ENCODE data around the gene EVPL.

EVPL gene

DNA sequence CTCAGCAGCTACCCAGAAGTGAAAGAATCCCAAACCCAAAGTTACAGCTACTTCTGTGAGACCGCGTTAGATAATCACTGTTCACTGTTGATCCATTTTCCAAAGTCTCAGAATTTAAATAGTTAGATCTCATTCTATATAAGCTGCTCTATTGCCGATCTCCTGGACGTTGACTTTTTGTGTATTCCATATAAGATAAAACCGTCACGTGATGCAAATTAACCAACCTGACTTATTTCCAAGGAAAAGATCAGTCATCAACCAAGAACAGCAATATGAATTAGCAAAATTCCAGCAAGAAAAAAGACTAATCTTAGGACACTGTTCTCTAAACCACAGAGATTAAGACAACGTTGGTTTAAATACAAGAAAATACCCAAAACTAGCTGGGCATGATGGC lies 56.5 kb downstream of the EVPL start:
- TF ChIP-seq POLR2AphosphoS5 (IDR thresholded peaks at IDR 0.05; ENCODE audit: low read depth, low read length), result no peak
- TF ChIP-seq FOXP2 (optimal IDR thresholded peaks at IDR 0.05; ENCODE audit: borderline replicate concordance, extremely low read depth, extremely low read length, insufficient read depth), result no peak
- TF ChIP-seq SIN3A (IDR thresholded peaks at IDR 0.05; ENCODE audit: borderline replicate concordance, insufficient read depth, low read length), result no peak
- TF ChIP-seq TAF1 (IDR thresholded peaks at IDR 0.05; ENCODE audit: borderline replicate concordance, insufficient read depth, low read length), result no peak
- TF ChIP-seq, protein P1, sequence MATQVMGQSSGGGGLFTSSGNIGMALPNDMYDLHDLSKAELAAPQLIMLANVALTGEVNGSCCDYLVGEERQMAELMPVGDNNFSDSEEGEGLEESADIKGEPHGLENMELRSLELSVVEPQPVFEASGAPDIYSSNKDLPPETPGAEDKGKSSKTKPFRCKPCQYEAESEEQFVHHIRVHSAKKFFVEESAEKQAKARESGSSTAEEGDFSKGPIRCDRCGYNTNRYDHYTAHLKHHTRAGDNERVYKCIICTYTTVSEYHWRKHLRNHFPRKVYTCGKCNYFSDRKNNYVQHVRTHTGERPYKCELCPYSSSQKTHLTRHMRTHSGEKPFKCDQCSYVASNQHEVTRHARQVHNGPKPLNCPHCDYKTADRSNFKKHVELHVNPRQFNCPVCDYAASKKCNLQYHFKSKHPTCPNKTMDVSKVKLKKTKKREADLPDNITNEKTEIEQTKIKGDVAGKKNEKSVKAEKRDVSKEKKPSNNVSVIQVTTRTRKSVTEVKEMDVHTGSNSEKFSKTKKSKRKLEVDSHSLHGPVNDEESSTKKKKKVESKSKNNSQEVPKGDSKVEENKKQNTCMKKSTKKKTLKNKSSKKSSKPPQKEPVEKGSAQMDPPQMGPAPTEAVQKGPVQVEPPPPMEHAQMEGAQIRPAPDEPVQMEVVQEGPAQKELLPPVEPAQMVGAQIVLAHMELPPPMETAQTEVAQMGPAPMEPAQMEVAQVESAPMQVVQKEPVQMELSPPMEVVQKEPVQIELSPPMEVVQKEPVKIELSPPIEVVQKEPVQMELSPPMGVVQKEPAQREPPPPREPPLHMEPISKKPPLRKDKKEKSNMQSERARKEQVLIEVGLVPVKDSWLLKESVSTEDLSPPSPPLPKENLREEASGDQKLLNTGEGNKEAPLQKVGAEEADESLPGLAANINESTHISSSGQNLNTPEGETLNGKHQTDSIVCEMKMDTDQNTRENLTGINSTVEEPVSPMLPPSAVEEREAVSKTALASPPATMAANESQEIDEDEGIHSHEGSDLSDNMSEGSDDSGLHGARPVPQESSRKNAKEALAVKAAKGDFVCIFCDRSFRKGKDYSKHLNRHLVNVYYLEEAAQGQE (IDR thresholded peaks at IDR 0.05; ENCODE audit: insufficient read depth in 1 of 2, low read depth in 2 of 2, low read length in 2 of 2), result no peak

DNA sequence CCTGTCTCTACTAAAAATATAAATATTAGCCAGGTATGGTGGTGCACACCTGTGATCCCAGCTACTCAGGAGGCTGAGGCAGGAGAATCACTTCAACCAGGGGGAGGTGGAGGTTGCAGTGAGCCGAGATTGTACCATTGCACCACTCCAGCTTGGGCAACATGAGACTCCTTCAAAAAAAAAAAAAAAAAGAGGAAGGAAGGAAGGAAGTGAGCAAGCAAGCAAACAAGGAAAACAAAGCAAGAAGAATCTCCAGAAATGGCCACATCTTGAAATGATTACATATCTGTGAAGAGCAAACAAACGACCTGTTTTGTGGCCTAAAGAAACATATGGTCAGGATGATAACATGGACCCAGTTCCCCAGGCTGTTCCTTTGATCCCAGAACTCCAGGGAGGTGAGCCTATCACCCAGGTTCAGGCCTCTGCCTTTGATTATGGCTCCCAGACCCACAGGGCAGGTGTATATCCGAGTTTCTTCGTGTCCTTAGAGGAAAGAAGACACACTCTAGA lies 57.0 kb downstream of the EVPL start:
- TF ChIP-seq, protein P1 (IDR thresholded peaks at IDR 0.05; ENCODE audit: insufficient read depth in 1 of 2, low read depth in 2 of 2, low read length in 2 of 2), result no peak

DNA sequence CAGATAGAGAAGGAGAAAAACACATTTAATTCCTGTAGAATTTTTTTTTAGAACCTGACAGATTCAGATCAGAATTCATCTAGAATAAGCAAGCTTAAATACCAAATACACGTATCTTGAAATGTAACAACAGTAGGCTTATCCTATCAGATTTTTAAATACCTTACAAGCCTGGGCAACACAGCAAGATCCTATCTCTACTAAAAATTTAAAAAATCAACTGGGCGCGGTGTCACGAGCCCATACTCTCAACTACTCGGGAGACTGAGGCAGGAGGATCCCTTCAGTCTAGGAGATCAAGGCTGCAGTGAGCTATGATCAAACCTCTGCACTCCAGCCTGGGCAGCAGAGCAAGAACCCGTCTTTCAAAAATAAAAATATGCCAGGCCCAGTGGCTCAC lies 61.6 kb downstream of the EVPL start:
- no peak for TF ChIP-seq FOXP2 (optimal IDR thresholded peaks at IDR 0.05; ENCODE audit: borderline replicate concordance, extremely low read depth, extremely low read length, insufficient read depth)
- no peak for TF ChIP-seq SIN3A (IDR thresholded peaks at IDR 0.05; ENCODE audit: borderline replicate concordance, insufficient read depth, low read length)

DNA sequence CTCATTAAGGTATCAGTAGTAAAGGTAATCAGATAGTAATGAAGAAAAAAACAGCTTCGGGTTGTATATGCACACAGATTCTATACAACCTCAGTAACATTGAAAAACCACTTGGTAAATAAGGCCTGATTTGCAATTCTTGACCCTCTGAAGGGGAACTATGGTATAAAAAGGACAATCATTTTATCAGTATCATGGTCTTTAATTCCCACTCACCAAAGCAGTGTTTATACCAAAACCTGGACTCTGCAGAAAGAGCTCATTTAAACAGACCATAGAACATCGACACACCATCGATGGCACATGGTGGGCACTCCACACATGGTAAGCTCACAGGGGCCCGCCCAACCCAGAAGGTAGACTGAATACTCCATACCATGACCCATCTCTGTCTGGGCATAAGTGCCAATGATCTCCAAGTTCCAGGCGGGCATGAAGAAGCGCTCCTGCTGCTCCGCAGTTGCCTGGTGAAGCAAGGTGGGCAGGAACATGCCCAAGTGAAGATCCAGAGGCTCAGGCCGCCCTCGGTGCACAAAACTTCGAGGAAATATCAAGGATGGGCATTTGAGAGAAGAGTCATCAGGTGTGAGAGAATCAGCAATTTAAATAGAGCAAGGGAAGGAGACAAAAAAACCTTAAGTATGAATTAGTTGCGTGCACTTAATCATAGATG lies 67.1 kb downstream of the EVPL start:
- TF ChIP-seq FOXP2 (optimal IDR thresholded peaks at IDR 0.05; ENCODE audit: borderline replicate concordance, extremely low read depth, extremely low read length, insufficient read depth) (no peak), TAF1 (IDR thresholded peaks at IDR 0.05; ENCODE audit: borderline replicate concordance, insufficient read depth, low read length) (no peak), SIN3A (IDR thresholded peaks at IDR 0.05; ENCODE audit: borderline replicate concordance, insufficient read depth, low read length) (no peak), POLR2AphosphoS5 (IDR thresholded peaks at IDR 0.05; ENCODE audit: low read depth, low read length) (no peak)
- TF ChIP-seq, protein P1 (IDR thresholded peaks at IDR 0.05; ENCODE audit: insufficient read depth in 1 of 2, low read depth in 2 of 2, low read length in 2 of 2), result no peak

DNA sequence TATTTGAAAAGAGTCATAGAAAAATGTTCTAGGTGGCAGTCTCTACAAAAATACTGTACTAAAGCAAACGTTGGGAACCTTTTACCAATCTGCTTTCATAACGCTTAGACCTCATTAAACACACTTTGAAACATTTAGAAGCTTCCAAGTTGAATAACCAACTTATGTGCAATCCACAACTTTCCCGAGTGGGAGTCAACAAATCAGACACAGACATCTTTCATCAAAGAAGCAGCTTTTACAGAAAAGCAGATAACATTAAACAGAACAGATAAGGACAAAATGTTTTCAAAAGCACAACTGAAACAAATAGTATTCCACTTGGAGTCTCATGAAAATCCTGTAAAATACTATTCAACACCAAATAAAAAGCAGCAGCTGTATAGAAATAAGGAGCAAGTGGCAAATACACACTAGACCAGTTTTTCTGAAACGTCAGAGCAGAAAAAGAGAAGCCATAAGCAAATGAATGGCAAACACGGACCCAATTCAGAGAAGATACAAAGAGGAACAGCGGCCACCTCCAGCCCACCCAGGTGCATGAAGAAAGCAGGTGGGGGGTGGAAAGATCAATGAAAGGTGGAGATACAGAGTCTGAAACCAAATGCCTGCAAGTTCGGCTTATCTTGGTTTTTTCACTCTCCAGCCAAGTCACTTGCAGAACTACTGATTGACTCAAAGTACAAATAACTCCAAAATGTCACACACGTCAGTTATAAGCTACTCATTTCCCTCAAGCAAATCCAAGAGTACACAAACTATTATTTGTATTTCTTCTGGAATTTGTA lies 67.9 kb downstream of the EVPL start:
- no peak for TF ChIP-seq TAF1 (IDR thresholded peaks at IDR 0.05; ENCODE audit: borderline replicate concordance, insufficient read depth, low read length)
- TF ChIP-seq POLR2AphosphoS5 (IDR thresholded peaks at IDR 0.05; ENCODE audit: low read depth, low read length), result no peak
- TF ChIP-seq FOXP2 (optimal IDR thresholded peaks at IDR 0.05; ENCODE audit: borderline replicate concordance, extremely low read depth, extremely low read length, insufficient read depth), result no peak
- no peak for TF ChIP-seq SIN3A (IDR thresholded peaks at IDR 0.05; ENCODE audit: borderline replicate concordance, insufficient read depth, low read length)
- TF ChIP-seq, protein P1 (IDR thresholded peaks at IDR 0.05; ENCODE audit: insufficient read depth in 1 of 2, low read depth in 2 of 2, low read length in 2 of 2), result no peak
